Brain microvascular endothelial cell (primary cell): ENCODE data around the gene GRSF1.
"Not testable (repeated sequence)": the region's sequence is repeated elsewhere in the genome, so short reads cannot be mapped to it uniquely, and the experiment has no call there.

ENCODE experiments used
- DNase-seq: peaks from one replicate; pipeline ENCODE4 v3.0.0-alpha.2; 2020
- H3K27ac ChIP-seq: fragments of 250-450 bp; sonication (Bioruptor Pico); 2 replicates; pipeline ENCODE4 v1.5.1; 2020; ENCODE audit warnings: mild to moderate bottlenecking, moderate library complexity
- H3K27me3 ChIP-seq: fragments of 250-450 bp; sonication (Bioruptor Pico); replicated peaks from 2 replicates; pipeline ENCODE4 v1.5.1; 2020; ENCODE audit warnings: mild to moderate bottlenecking
- H3K36me3 ChIP-seq: fragments of 250-450 bp; sonication (Bioruptor Pico); replicated peaks from 2 replicates; pipeline ENCODE4 v1.5.1; 2020; ENCODE audit warnings: mild to moderate bottlenecking
- H3K4me3 ChIP-seq: 2 replicates; pipeline ENCODE4 v1.5.1; 2011; ENCODE audit warnings: low read depth, mild to moderate bottlenecking, control low read depth, low read length, moderate library complexity
- CTCF ChIP-seq: IDR thresholded peaks from 2 replicates; pipeline ENCODE4 v1.5.1; 2011; ENCODE audit warnings: low read depth, mild to moderate bottlenecking, moderate library complexity, low read length, control low read depth, inconsistent platforms; ENCODE audit errors: missing control alignments
- in situ Hi-C: cut with HindIII; loops from 2 replicates; pipeline ENCODE4 v1.10.0; 2017; ENCODE audit warnings: low sequenced_read_pairs, low pct_ligation_motif_present

Gene GRSF1

GRCh38 chr4:70849291-70849690, 9.6 kb upstream of the GRSF1 start:
- H3K27ac ChIP-seq, result no peak overlapping the region
- H3K27me3 ChIP-seq, result no peaks in the 10 kb centered on the region
- no peak for TF ChIP-seq CTCF
- no peak for DNase-seq
- no peaks in the 10 kb centered on the region for H3K36me3 ChIP-seq
- in situ Hi-C loops, result no loop called here
- no peak overlapping the region for H3K4me3 ChIP-seq

GRCh38 chr4:70844180-70844579, 4.5 kb upstream of the GRSF1 start:
- no peak overlapping the region for H3K4me3 ChIP-seq
- no peak for TF ChIP-seq CTCF
- no peak overlapping the region for H3K27ac ChIP-seq
- no peaks in the 10 kb centered on the region for H3K36me3 ChIP-seq
- in situ Hi-C loops, result no loop called here
- DNase-seq, result no peak
- no peaks in the 10 kb centered on the region for H3K27me3 ChIP-seq

- TF ChIP-seq CTCF, result no peak
- Histone ChIP-seq H3K27ac (no peak overlapping the region), H3K36me3 (no peaks in the 10 kb centered on the region), H3K27me3 (no peaks in the 10 kb centered on the region), H3K4me3 (no peak overlapping the region)
- in situ Hi-C loops, result no loop called here
- DNase-seq, result no peak
Measured at GRCh38 chr4:70842761-70843435, 3.2 kb upstream of the GRSF1 start.

- in situ Hi-C loops, result no loop called here
- TF ChIP-seq CTCF, result no peak
- H3K27me3 ChIP-seq, result no peaks in the 10 kb centered on the region
- DNase-seq, result no peak
- H3K4me3 ChIP-seq, result no peak overlapping the region
- no peaks in the 10 kb centered on the region for H3K36me3 ChIP-seq
- H3K27ac ChIP-seq, result no peak overlapping the region
Measured at GRCh38 chr4:70841951-70842350, 2.3 kb upstream of the GRSF1 start.

GRCh38 chr4:70841211-70841610, 1.5 kb upstream of the GRSF1 start:
- in situ Hi-C loops, result no loop called here
- H3K36me3 ChIP-seq, result no peaks in the 10 kb centered on the region

GRCh38 chr4:70840631-70841030, 941 bp upstream of the GRSF1 start:
- in situ Hi-C loops, H3K36me3 ChIP-seq, H3K27me3 ChIP-seq, H3K4me3 ChIP-seq, H3K27ac ChIP-seq, DNase-seq: not testable (repeated sequence)

More at GRCh38 chr4:70841211-70841610, 1.5 kb upstream of the GRSF1 start:
- no peaks in the 10 kb centered on the region for H3K27me3 ChIP-seq
- TF ChIP-seq CTCF, result no peak
- H3K27ac ChIP-seq, result no peak overlapping the region
- DNase-seq, result no peak
- no peak overlapping the region for H3K4me3 ChIP-seq

GRCh38 chr4:70840137-70840536, 447 bp upstream of the GRSF1 start:
- in situ Hi-C loops, H3K27me3 ChIP-seq, H3K36me3 ChIP-seq, H3K4me3 ChIP-seq, H3K27ac ChIP-seq: not testable (repeated sequence)
- DNase-seq, result peak; percentile 14
